Prostate gland (tissue), 2 donors: ENCODE measurements around the gene KNG1. TPM values are rescaled to one million over a fixed set of nuclear protein-coding genes. Genes with fewer than 3 reads are reported as not detected.

Experiments
- DNase-seq: peaks from one replicate; pipeline ENCODE4 v3.0.0-alpha.2; 2019; ENCODE audit warnings: low spot score
- H3K27ac ChIP-seq, 2 donors: fragments of 200-600 bp; sonication (generic); 2 replicates each; pipeline ENCODE4 v1.5.1; 2017 to 2019
- H3K27me3 ChIP-seq: fragments of 200-600 bp; sonication (generic); replicated peaks from 2 replicates; pipeline ENCODE4 v1.5.1; 2019; ENCODE audit not compliant: insufficient read depth
- H3K36me3 ChIP-seq, 2 donors: fragments of 200-600 bp; sonication (generic); 1 replicate in 1 of 2; 2 replicates in 1 of 2; pipeline versions ENCODE4 v1.5.1 to v1.8.1; 2017 to 2019
- H3K4me1 ChIP-seq: fragments of 200-600 bp; sonication (generic); replicated peaks from 2 replicates; pipeline ENCODE4 v1.5.1; 2019
- H3K4me3 ChIP-seq, 2 donors: fragments of 200-600 bp; sonication (generic); 2 replicates each; pipeline ENCODE4 v1.5.1; 2017 to 2019
- H3K9me3 ChIP-seq: fragments of 200-600 bp; sonication (generic); 2 replicates; pipeline ENCODE4 v1.5.1; 2017
- CTCF ChIP-seq, 4 experiments: fragments of 200-600 bp in 2 of 4; fragments of 450-650 bp in 2 of 4; sonication (generic) in 2 of 4; IDR thresholded peaks; 1 replicate in 3 of 4; 2 replicates in 1 of 4; pipeline ENCODE4 v1.5.1; 2016 to 2019; ENCODE audit warnings: antibody characterized with exemption in 4 of 4, mild to moderate bottlenecking in 2 of 4, moderate library complexity in 2 of 4
- POLR2A ChIP-seq: fragments of 450-650 bp; IDR thresholded peaks from one replicate; pipeline ENCODE4 v1.6.1; 2016; ENCODE audit warnings: antibody characterized with exemption, mild to moderate bottlenecking
- POLR2AphosphoS5 ChIP-seq: sonication (generic); formaldehyde crosslinking; IDR thresholded peaks from one replicate; pipeline ENCODE4 v1.6.1; 2017; ENCODE audit warnings: antibody characterized with exemption
- WGBS: methylation state at CpG from one replicate; pipeline ENCODE4 v1.1.5; 2018; 5-methylcytosine and 5-hydroxymethylcytosine counted together
- intact Hi-C: fragments of 100-400 bp; cut with DNase I; formaldehyde crosslinking; loops from one replicate; pipeline ENCODE4 v1.14.2; 2022
- total RNA-seq, 2 donors: library from RNA; depleted of rRNA; stranded (reverse); fragments of >200 nt; gene quantifications; one replicate each; pipeline ENCODE4 v1.1.0, GENCODE V29; 2016

KNG1 gene
- total RNA-seq, 2 donors from 2014 or later, result 0.91 TPM; not detected in 1

- DNase-seq, result no peak
- 24% methylated on average over 7 of the region's 7 CpGs for WGBS
- TF ChIP-seq POLR2AphosphoS5, result no peak
- TF ChIP-seq CTCF (IDR thresholded peaks at IDR 0.05), result no peak
- TF ChIP-seq POLR2A, result no peak
- intact Hi-C loops, result loop anchor here (10.0 kb wide), 2 partner anchors 211 to 851 kb away; partner anchors contain the start of genes DNAJB11 and TRA2B
- Histone ChIP-seq H3K4me3 (peak overlapping the region; percentile 78 to 88), H3K27ac (peak overlapping the region in 1 of 2 donors; percentile 99), H3K36me3 (peaks cover 0 to 29% of the 10 kb centered on the region in 2 donors), H3K9me3 (no peaks in the 10 kb centered on the region), H3K27me3 (no peaks in the 10 kb centered on the region), H3K4me1 (peaks cover 11% of the 10 kb centered on the region)
Measured at GRCh38 chr3:186785495-186786018, 68.4 kb downstream of the KNG1 start.

DNA sequence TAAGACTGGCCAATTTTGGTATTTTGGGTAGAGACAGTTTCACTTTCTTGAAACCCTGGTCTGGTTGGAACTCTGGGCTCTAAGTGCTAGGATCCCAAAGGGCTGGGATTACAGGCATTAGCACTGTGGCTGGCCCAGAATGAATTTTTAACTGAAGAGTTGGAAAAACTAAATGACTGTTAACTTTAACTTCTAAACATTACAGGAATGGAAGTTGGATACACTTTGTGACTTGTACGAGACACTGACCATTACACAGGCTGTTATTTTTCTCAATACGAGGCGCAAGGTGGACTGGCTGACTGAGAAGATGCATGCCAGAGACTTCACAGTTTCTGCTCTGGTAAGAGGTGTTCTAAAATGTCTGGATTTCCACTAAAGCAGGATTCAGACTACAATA lies 69.8 kb downstream of the KNG1 start:
- 59% methylated on average over 3 of the region's 3 CpGs for WGBS
- no peak for DNase-seq
- intact Hi-C loops, result loop anchor here (10.0 kb wide), 2 partner anchors 212 to 852 kb away; partner anchors contain the start of genes DNAJB11 and TRA2B
- no peaks in the 10 kb centered on the region for H3K27me3 ChIP-seq
- TF ChIP-seq POLR2AphosphoS5, result no peak
- TF ChIP-seq CTCF (IDR thresholded peaks at IDR 0.05), result no peak
- TF ChIP-seq POLR2A, result no peak
- H3K27ac ChIP-seq, result no peak overlapping the region
- H3K9me3 ChIP-seq, result no peaks in the 10 kb centered on the region
- peaks cover 0 to 29% of the 10 kb centered on the region in 2 donors for H3K36me3 ChIP-seq
- peaks cover 11% of the 10 kb centered on the region for H3K4me1 ChIP-seq
- H3K4me3 ChIP-seq, result peak overlapping the region in 1 of 2 donors; percentile 3

GRCh38 chr3:186787642-186788481 lies 70.7 kb downstream of the KNG1 start:
- peak overlapping the region in 1 of 2 donors; percentile 3 for H3K4me3 ChIP-seq
- WGBS, result 70% methylated on average over 15 of the region's 15 CpGs
- DNase-seq, result no peak
- no peaks in the 10 kb centered on the region for H3K9me3 ChIP-seq
- peaks cover 0 to 29% of the 10 kb centered on the region in 2 donors for H3K36me3 ChIP-seq
- H3K4me1 ChIP-seq, result peaks cover 11% of the 10 kb centered on the region
- TF ChIP-seq POLR2AphosphoS5 (no peak), CTCF (IDR thresholded peaks at IDR 0.05) (no peak), POLR2A (no peak)
- H3K27ac ChIP-seq, result no peak overlapping the region
- H3K27me3 ChIP-seq, result no peaks in the 10 kb centered on the region
- intact Hi-C loops, result loop anchor here (10.0 kb wide), 2 partner anchors 213 to 853 kb away; partner anchors contain the start of genes DNAJB11 and TRA2B

DNA sequence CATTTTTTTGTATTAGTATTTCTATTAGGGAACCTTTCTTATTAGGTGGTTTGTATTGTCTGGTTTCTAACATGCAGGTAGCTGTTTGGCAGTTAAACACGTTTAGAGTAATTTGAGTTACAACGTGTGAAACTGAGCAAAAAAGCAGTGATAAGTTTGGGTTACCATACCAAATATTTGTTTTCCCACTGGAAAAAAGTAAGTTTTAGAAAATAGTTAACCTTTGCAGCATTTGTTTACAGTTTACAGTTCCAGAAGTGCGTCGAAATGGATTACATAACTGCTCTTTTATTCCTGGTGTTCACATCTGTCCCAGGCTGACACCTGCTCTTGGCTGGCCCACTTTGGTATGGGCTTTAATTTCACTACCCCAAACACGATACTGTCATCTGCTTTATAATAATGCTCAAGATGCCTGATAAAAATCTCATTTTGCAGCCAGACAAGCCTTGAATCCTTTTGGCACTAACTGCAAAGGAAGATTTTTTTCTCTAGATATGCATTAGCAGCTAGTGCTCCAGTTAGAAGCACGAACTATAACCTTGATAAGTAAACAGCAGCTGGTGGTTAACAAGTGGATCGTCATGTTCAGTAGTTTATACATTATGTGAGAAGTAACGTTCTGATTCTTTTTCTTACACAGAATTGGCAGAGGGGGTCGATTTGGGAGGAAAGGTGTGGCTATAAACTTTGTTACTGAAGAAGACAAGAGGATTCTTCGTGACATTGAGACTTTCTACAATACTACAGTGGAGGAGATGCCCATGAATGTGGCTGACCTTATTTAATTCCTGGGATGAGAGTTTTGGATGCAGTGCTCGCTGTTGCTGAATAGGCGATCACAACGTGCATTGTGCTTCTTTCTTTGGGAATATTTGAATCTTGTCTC lies 71.6 kb downstream of the KNG1 start:
- H3K36me3 ChIP-seq, result peaks cover 0 to 29% of the 10 kb centered on the region in 2 donors
- intact Hi-C loops, result loop anchor here (10.0 kb wide), 2 partner anchors 214 to 854 kb away; partner anchors contain the start of genes DNAJB11 and TRA2B

More for the DNA sequence above, 71.6 kb downstream of the KNG1 start:
- TF ChIP-seq POLR2A (no peak), POLR2AphosphoS5 (no peak), CTCF (IDR thresholded peaks at IDR 0.05) (no peak)
- no peak for DNase-seq
- peaks cover 11% of the 10 kb centered on the region for H3K4me1 ChIP-seq
- no peaks in the 10 kb centered on the region for H3K27me3 ChIP-seq
- H3K9me3 ChIP-seq, result no peaks in the 10 kb centered on the region
- H3K4me3 ChIP-seq, result no peak overlapping the region
- WGBS, result 45% methylated on average over 13 of the region's 13 CpGs
- H3K27ac ChIP-seq, result no peak overlapping the region
